SU-DHL-6 (cell line): Measurements from ENCODE around the gene NDST4.
"Not testable (repeated sequence)": the region's sequence is repeated elsewhere in the genome, so short reads cannot be mapped to it uniquely, and the experiment has no call there.

Source experiments
- H2AFZ ChIP-seq: fragments of 200-600 bp; sonication (generic); 2 replicates; pipeline ENCODE4 v1.6.1; 2014; ENCODE audit warnings: low read depth, mild to moderate bottlenecking, moderate library complexity, mixed read lengths, antibody characterized with exemption, low read length; ENCODE audit not compliant: severe bottlenecking
- H3F3A ChIP-seq: fragments of 200-600 bp; shearing (Covaris generic); 2 replicates; pipeline ENCODE4 v1.6.0; 2016; ENCODE audit warnings: antibody characterized with exemption, mild to moderate bottlenecking; ENCODE audit not compliant: insufficient read depth
- H3K27ac ChIP-seq: fragments of 200-600 bp; sonication (generic); 2 replicates; pipeline ENCODE4 v1.5.1; 2016; ENCODE audit warnings: low read depth, mild to moderate bottlenecking, low read length, moderate library complexity, mixed read lengths
- H3K27me3 ChIP-seq: fragments of 200-600 bp; sonication (generic), shearing (Covaris generic); 2 replicates; pipeline ENCODE4 v1.6.0; 2014; ENCODE audit warnings: mild to moderate bottlenecking, low read length
- H3K36me3 ChIP-seq: fragments of 200-600 bp; sonication (generic); 2 replicates; pipeline ENCODE4 v1.6.1; 2014; ENCODE audit warnings: mild to moderate bottlenecking, low read length, mixed read lengths
- H3K4me2 ChIP-seq: fragments of 300-600, 200-600 bp; shearing (Covaris generic), sonication (generic); 2 replicates; pipeline ENCODE4 v1.6.0; 2014; ENCODE audit warnings: low read length, low read depth, mild to moderate bottlenecking; ENCODE audit not compliant: poor library complexity, severe bottlenecking
- H3K4me3 ChIP-seq: fragments of 200-600 bp; sonication (generic); 2 replicates; pipeline ENCODE4 v1.5.1; 2014; ENCODE audit warnings: antibody characterized with exemption, low read length, mild to moderate bottlenecking, mixed read lengths; ENCODE audit not compliant: insufficient read depth, poor library complexity, severe bottlenecking
- H3K79me2 ChIP-seq: fragments of 200-600 bp; sonication (generic); 2 replicates; pipeline ENCODE4 v1.6.1; 2014; ENCODE audit warnings: mild to moderate bottlenecking, low read length, moderate library complexity; ENCODE audit not compliant: insufficient read depth
- H3K9ac ChIP-seq: fragments of 200-600 bp; sonication (generic); 2 replicates; pipeline ENCODE4 v1.7.0; 2014; ENCODE audit warnings: mild to moderate bottlenecking, low read length
- H3K9me2 ChIP-seq: fragments of 200-600 bp; sonication (generic); replicated peaks from 2 replicates; pipeline ENCODE4 v1.6.1; 2014; ENCODE audit warnings: low read length; ENCODE audit not compliant: insufficient read depth
- H3K9me3 ChIP-seq: fragments of 200-600 bp; sonication (generic); 2 replicates; pipeline ENCODE4 v1.6.1; 2014; ENCODE audit warnings: low read length, mixed read lengths; ENCODE audit not compliant: insufficient read depth
- H4K20me1 ChIP-seq: fragments of 200-600 bp; sonication (generic); 2 replicates; pipeline ENCODE4 v1.6.1; 2014; ENCODE audit warnings: low read depth, mild to moderate bottlenecking, antibody characterized with exemption, low read length, moderate library complexity, mixed read lengths
- CTCF ChIP-seq: fragments of 200-600 bp; sonication (generic); IDR thresholded peaks from one replicate; pipeline ENCODE4 v1.5.1; 2017; ENCODE audit warnings: antibody characterized with exemption, mild to moderate bottlenecking, low read length, moderate library complexity; ENCODE audit not compliant: insufficient read depth, poor library complexity, severe bottlenecking
- EZH2phosphoT487 ChIP-seq: fragments of 200-600 bp; sonication (generic), shearing (Covaris generic); conservative IDR thresholded peaks from 2 replicates; pipeline ENCODE4 v1.6.1; 2018; ENCODE audit warnings: mild to moderate bottlenecking, antibody characterized with exemption, low read length, moderate library complexity, mixed read lengths

The NDST4 gene

GRCh38 chr4:114986133-114986532, 127.3 kb downstream of the NDST4 start:
- H3K9me2 ChIP-seq, result no peaks in the 10 kb centered on the region
- H3K9ac ChIP-seq, result no peak overlapping the region
- no peaks in the 10 kb centered on the region for H3K27me3 ChIP-seq
- H3K9me3 ChIP-seq, result no peaks in the 10 kb centered on the region
- no peak overlapping the region for H3K4me2 ChIP-seq
- no peak overlapping the region for H3K4me3 ChIP-seq
- no peaks in the 10 kb centered on the region for H3K79me2 ChIP-seq
- no peak overlapping the region for H3K27ac ChIP-seq
- H3F3A ChIP-seq, result no peaks in the 10 kb centered on the region
- H4K20me1 ChIP-seq, result no peaks in the 10 kb centered on the region
- H3K36me3 ChIP-seq, result no peaks in the 10 kb centered on the region
- no peak overlapping the region for H2AFZ ChIP-seq
- TF ChIP-seq CTCF (no peak), EZH2phosphoT487 (no peak)

GRCh38 chr4:114980932-114981708, 132.3 kb downstream of the NDST4 start:
- no peak for TF ChIP-seq CTCF
- TF ChIP-seq EZH2phosphoT487, result no peak

GRCh38 chr4:114980399-114980798, 133.0 kb downstream of the NDST4 start:
- not testable (repeated sequence) for H3K27me3 ChIP-seq, H3K9ac ChIP-seq, H2AFZ ChIP-seq, H3K4me3 ChIP-seq, H3F3A ChIP-seq, H3K27ac ChIP-seq, H3K9me3 ChIP-seq, H3K79me2 ChIP-seq, H4K20me1 ChIP-seq, H3K4me2 ChIP-seq, H3K9me2 ChIP-seq, H3K36me3 ChIP-seq

More at GRCh38 chr4:114980932-114981708, 132.3 kb downstream of the NDST4 start:
- Histone ChIP-seq H3K4me3 (no peak overlapping the region), H3K4me2 (no peak overlapping the region), H3K27me3 (no peaks in the 10 kb centered on the region), H3K36me3 (no peaks in the 10 kb centered on the region), H4K20me1 (no peaks in the 10 kb centered on the region), H3K79me2 (no peaks in the 10 kb centered on the region), H2AFZ (no peak overlapping the region), H3K9ac (no peak overlapping the region), H3K9me3 (no peaks in the 10 kb centered on the region), H3K27ac (no peak overlapping the region), H3F3A (no peaks in the 10 kb centered on the region), H3K9me2 (no peaks in the 10 kb centered on the region)

- Histone ChIP-seq H3K4me2 (no peak overlapping the region), H3K79me2 (no peaks in the 10 kb centered on the region), H3K27ac (no peak overlapping the region), H3K36me3 (no peaks in the 10 kb centered on the region), H3F3A (no peaks in the 10 kb centered on the region), H2AFZ (no peak overlapping the region), H3K4me3 (no peak overlapping the region), H3K9me3 (no peaks in the 10 kb centered on the region), H4K20me1 (no peaks in the 10 kb centered on the region), H3K9me2 (no peaks in the 10 kb centered on the region), H3K9ac (no peak overlapping the region), H3K27me3 (no peaks in the 10 kb centered on the region)
- TF ChIP-seq EZH2phosphoT487, result no peak
- no peak for TF ChIP-seq CTCF
Measured at GRCh38 chr4:114976901-114977300, 136.5 kb downstream of the NDST4 start.
